ENCODE measurements around the gene CCDC57.

DNA sequence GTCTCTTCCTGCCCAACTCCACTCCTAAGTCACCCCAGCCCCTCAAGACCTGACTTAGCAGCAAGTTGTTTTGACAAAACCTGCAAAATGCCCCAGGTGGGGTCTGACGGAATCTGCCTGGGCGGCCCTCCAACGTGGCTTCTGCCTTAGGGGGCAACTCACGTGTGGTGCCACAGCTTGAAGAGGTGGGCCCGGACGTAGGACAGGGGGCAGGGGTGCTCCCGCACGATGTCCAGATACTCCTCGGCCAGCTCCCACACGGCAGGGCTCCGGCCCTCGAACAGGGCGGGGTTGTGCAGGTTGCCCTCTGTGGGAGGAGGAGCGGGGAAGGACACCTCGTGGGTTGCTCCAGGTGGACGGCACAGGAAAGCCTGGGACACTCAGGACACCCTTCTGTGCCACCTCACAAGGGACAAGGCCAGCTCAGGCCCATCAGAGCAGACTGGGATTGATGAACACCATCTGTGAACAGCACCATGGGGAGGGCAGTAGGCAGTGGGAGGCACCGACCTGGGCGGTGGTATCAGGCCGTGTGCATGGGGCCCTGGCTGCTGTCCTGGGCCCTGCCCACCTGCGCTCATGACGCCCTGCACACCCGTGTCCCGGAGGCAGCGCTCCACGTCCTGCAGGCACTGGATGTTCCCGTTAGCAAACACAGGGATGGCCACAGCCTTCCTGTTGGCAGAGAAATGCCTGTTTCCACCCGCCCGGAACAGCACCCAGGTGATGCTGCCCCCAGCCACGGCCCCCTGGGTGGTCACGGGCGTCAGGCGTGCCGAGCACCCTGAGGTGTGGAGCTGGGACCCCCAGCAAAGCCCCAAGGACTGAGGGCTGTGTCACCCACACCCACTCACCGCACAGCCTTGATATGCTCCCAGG lies 151.4 kb downstream of the CCDC57 start:
- no peak for TF ChIP-seq POLR2A (IDR thresholded peaks at IDR 0.05)
- TF ChIP-seq, protein P1, sequence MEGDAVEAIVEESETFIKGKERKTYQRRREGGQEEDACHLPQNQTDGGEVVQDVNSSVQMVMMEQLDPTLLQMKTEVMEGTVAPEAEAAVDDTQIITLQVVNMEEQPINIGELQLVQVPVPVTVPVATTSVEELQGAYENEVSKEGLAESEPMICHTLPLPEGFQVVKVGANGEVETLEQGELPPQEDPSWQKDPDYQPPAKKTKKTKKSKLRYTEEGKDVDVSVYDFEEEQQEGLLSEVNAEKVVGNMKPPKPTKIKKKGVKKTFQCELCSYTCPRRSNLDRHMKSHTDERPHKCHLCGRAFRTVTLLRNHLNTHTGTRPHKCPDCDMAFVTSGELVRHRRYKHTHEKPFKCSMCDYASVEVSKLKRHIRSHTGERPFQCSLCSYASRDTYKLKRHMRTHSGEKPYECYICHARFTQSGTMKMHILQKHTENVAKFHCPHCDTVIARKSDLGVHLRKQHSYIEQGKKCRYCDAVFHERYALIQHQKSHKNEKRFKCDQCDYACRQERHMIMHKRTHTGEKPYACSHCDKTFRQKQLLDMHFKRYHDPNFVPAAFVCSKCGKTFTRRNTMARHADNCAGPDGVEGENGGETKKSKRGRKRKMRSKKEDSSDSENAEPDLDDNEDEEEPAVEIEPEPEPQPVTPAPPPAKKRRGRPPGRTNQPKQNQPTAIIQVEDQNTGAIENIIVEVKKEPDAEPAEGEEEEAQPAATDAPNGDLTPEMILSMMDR (IDR thresholded peaks at IDR 0.05): no peak

Data from right lobe of liver (tissue), 4 donors.